Activated CD8-positive, alpha-beta T cell treated with anti-CD3 and anti-CD28 coated beads for 36 hours (primary cell): ENCODE data around the gene SFRP5. TPM values are rescaled to one million over a fixed set of nuclear protein-coding genes. Genes with fewer than 3 reads are reported as not detected.

Experiments
- ATAC-seq: fragments of 200-7000 bp; cut with Tn5 transposase; one replicate; pipeline ENCODE4 v1.10.0; 2021; ENCODE audit warnings: mild to moderate bottlenecking, moderate library complexity
- CTCF ChIA-PET: fragments of 350-600 bp; sonication (Branson Sonifier 250); formaldehyde crosslinking; loops from one replicate; lab custom pipeline; 2021; ENCODE audit warnings: antibody characterized with exemption; lab: Charles Lee
- POLR2A ChIA-PET: fragments of 350-600 bp; sonication (Branson Sonifier 250); formaldehyde crosslinking; loops from one replicate; lab custom pipeline; 2021; ENCODE audit warnings: antibody characterized with exemption; lab: Charles Lee
- DNase-seq: peaks from one replicate; pipeline ENCODE4 v3.0.0-alpha.2; 2020
- H3K27ac Mint-ChIP-seq: one replicate; pipeline ENCODE4 v1.8.0; 2021; ENCODE audit warnings: mild to moderate bottlenecking, mixed read lengths
- H3K27me3 Mint-ChIP-seq: one replicate; pipeline ENCODE4 v1.8.0; 2021; ENCODE audit warnings: mixed read lengths
- H3K36me3 Mint-ChIP-seq: one replicate; pipeline ENCODE4 v1.8.0; 2021; ENCODE audit warnings: low read depth, mixed read lengths
- H3K4me1 Mint-ChIP-seq: one replicate; pipeline ENCODE4 v1.8.0; 2021; ENCODE audit warnings: low read depth, mixed read lengths
- H3K4me3 Mint-ChIP-seq: one replicate; pipeline ENCODE4 v1.8.0; 2021; ENCODE audit warnings: mild to moderate bottlenecking, moderate library complexity, mixed read lengths
- H3K9me3 Mint-ChIP-seq: one replicate; pipeline ENCODE4 v1.8.0; 2021; ENCODE audit warnings: mixed read lengths
- CTCF ChIP-seq: fragments of 200-600 bp; IDR thresholded peaks from one replicate; pipeline ENCODE4 v1.8.0; 2022; ENCODE audit warnings: antibody characterized with exemption, mild to moderate bottlenecking
- intact Hi-C: fragments of 100-400 bp; cut with micrococcal nuclease; formaldehyde crosslinking; loops from one replicate; pipeline ENCODE4 v1.10.0; 2022
- total RNA-seq, 2 experiments: library from RNA; stranded (reverse); gene quantifications; one replicate each; pipeline ENCODE4 v1.2.3, GENCODE V29; 2021

The SFRP5 gene
- total RNA-seq, 2 experiments from 2014 or later, result 0.60 to 0.74 TPM

GRCh38 chr10:97782455-97783228, 10.8 kb upstream of the SFRP5 start:
- no peaks in the 10 kb centered on the region for H3K36me3 Mint-ChIP-seq
- no peak for TF ChIP-seq CTCF
- intact Hi-C loops, result no loop called here
- no peaks in the 10 kb centered on the region for H3K9me3 Mint-ChIP-seq
- ChIA-PET POLR2A (interaction anchor here (0.5 kb wide), 1 partner anchor 252 kb away, joined by 3 read pairs; no protein-coding TSS in a partner anchor), CTCF (interaction anchor here (0.7 to 4.7 kb wide), 3 partner anchors 9 to 259 kb away, joined by 3 to 28 read pairs (median 21); no protein-coding TSS in a partner anchor)
- H3K4me1 Mint-ChIP-seq, result peaks cover 33% of the 10 kb centered on the region
- no peak overlapping the region for H3K4me3 Mint-ChIP-seq
- no peak for ATAC-seq
- peak overlapping the region; percentile 83 for H3K27ac Mint-ChIP-seq
- DNase-seq, result no peak
- no peaks in the 10 kb centered on the region for H3K27me3 Mint-ChIP-seq

GRCh38 chr10:97781618-97782331, 10.0 kb upstream of the SFRP5 start:
- Mint-ChIP-seq H3K4me1 (peaks cover 33% of the 10 kb centered on the region), H3K9me3 (no peaks in the 10 kb centered on the region), H3K4me3 (peak overlapping the region; percentile 10), H3K27ac (peak overlapping the region; percentile 83), H3K27me3 (no peaks in the 10 kb centered on the region), H3K36me3 (no peaks in the 10 kb centered on the region)
- CTCF ChIA-PET, result interaction anchor here (1.0 to 4.7 kb wide), 5 partner anchors 9 to 88 kb away, joined by 4 to 28 read pairs (median 8); no protein-coding TSS in a partner anchor
- ATAC-seq (peak; percentile 74), DNase-seq (peak; percentile 31)
- TF ChIP-seq CTCF, result no peak
- POLR2A ChIA-PET, result interaction anchor here (0.5 to 1.2 kb wide), 2 partner anchors 15 to 87 kb away, joined by 3 to 7 read pairs; no protein-coding TSS in a partner anchor
- intact Hi-C loops, result no loop called here

GRCh38 chr10:97780841-97781617, 9.2 kb upstream of the SFRP5 start:
- POLR2A ChIA-PET, result interaction anchor here (0.5 to 1.2 kb wide), 2 partner anchors 16 to 88 kb away, joined by 3 to 7 read pairs; no protein-coding TSS in a partner anchor
- H3K4me3 Mint-ChIP-seq, result no peak overlapping the region

GRCh38 chr10:97779975-97780374, 8.2 kb upstream of the SFRP5 start:
- Mint-ChIP-seq H3K4me1 (peaks cover 33% of the 10 kb centered on the region), H3K27me3 (no peaks in the 10 kb centered on the region), H3K36me3 (no peaks in the 10 kb centered on the region), H3K9me3 (no peaks in the 10 kb centered on the region), H3K4me3 (no peak overlapping the region), H3K27ac (no peak overlapping the region)
- DNase-seq, result no peak
- no peak for ATAC-seq
- ChIA-PET CTCF (interaction anchor here (1.0 to 4.7 kb wide), 6 partner anchors 12 to 262 kb away, joined by 3 to 28 read pairs (median 4); no protein-coding TSS in a partner anchor), POLR2A (no interaction called here)
- intact Hi-C loops, result no loop called here
- TF ChIP-seq CTCF, result no peak

More at GRCh38 chr10:97780841-97781617, 9.2 kb upstream of the SFRP5 start:
- CTCF ChIA-PET, result interaction anchor here (1.0 to 4.7 kb wide), 8 partner anchors 10 to 261 kb away, joined by 3 to 28 read pairs (median 4); no protein-coding TSS in a partner anchor
- ATAC-seq (no peak), DNase-seq (no peak)
- H3K27ac Mint-ChIP-seq, result peak overlapping the region; percentile 83
- no peak for TF ChIP-seq CTCF
- H3K36me3 Mint-ChIP-seq, result no peaks in the 10 kb centered on the region
- intact Hi-C loops, result no loop called here
- H3K27me3 Mint-ChIP-seq, result no peaks in the 10 kb centered on the region
- no peaks in the 10 kb centered on the region for H3K9me3 Mint-ChIP-seq
- peaks cover 33% of the 10 kb centered on the region for H3K4me1 Mint-ChIP-seq
